Activated CD8-positive, alpha-beta T cell treated with anti-CD3 and anti-CD28 coated beads, Interleukin-2, amount 10 ng/mL, durations not matched to agents 7 days and 5 days (primary cell): ENCODE results near the gene TMED1. TPM values are rescaled to one million over a fixed set of nuclear protein-coding genes. Genes with fewer than 3 reads are reported as not detected.

ENCODE experiments used
- microRNA-seq: library from miRNA; unstranded; fragments of <30 nt; microRNA quantifications from one replicate; pipeline ENCODE4 v1.2.0, GENCODE V29; 2022
- total RNA-seq, 2 experiments: library from RNA; stranded (reverse); gene quantifications; one replicate each; pipeline ENCODE4 v1.2.3, GENCODE V29; 2021

The TMED1 gene
- total RNA-seq, 2 experiments from 2014 or later, result 9.3 to 11.2 TPM

Small RNAs within 50 kb of the gene (microRNA-seq; reads per million reads assigned to microRNA genes)
- gene MIR199A1, result not detected
- not detected for gene MIR6793

Other genes starting within 250 kb of the TMED1 start
- gene AP1M2, start 248.9 kb downstream of the TMED1 start, total RNA-seq, result not detected
- gene SLC44A2, start 210.7 kb downstream of the TMED1 start, total RNA-seq, result 100 to 1,000 TPM; 112 to 121 TPM
- gene ILF3, start 181.9 kb downstream of the TMED1 start, total RNA-seq, result 100 to 1,000 TPM; 407 to 408 TPM
- gene QTRT1, start 134.8 kb downstream of the TMED1 start, total RNA-seq, result 10 to 100 TPM; 36.5 to 36.6 TPM
- 100 to 1,000 TPM; 239 to 240 TPM for gene DNM2, start 118.1 kb downstream of the TMED1 start, total RNA-seq
- gene C19orf38, start 12.2 kb upstream of the TMED1 start, total RNA-seq, result 1 to 10 TPM; 1.1 to 2.2 TPM
- 10 to 100 TPM; 33.2 to 33.4 TPM for gene CARM1, start 35.3 kb upstream of the TMED1 start, total RNA-seq
- gene YIPF2, start 92.4 kb upstream of the TMED1 start, total RNA-seq, result 10 to 100 TPM; 20.4 to 20.5 TPM
- gene TIMM29, start 92.6 kb upstream of the TMED1 start, total RNA-seq, result 10 to 100 TPM; 20.2 to 23.0 TPM
- 100 to 1,000 TPM; 108 to 115 TPM for gene SMARCA4, start 124.8 kb upstream of the TMED1 start, total RNA-seq